Activated naive CD8-positive, alpha-beta T cell (primary cell): Measurements from ENCODE around the gene FGF14.

Experiments used
- H3K27ac Mint-ChIP-seq: one replicate; pipeline ENCODE4 v1.8.0; 2021; ENCODE audit warnings: mixed read lengths
- H3K27me3 Mint-ChIP-seq: one replicate; pipeline ENCODE4 v1.8.0; 2021; ENCODE audit warnings: mixed read lengths
- H3K36me3 Mint-ChIP-seq: one replicate; pipeline ENCODE4 v1.8.0; 2021; ENCODE audit warnings: mixed read lengths
- H3K4me1 Mint-ChIP-seq: one replicate; pipeline ENCODE4 v1.8.0; 2021; ENCODE audit warnings: low read depth, mixed read lengths
- H3K4me3 Mint-ChIP-seq: one replicate; pipeline ENCODE4 v1.8.0; 2021; ENCODE audit warnings: mild to moderate bottlenecking, mixed read lengths
- H3K9me3 Mint-ChIP-seq: one replicate; pipeline ENCODE4 v1.8.0; 2021; ENCODE audit warnings: low read depth, mixed read lengths

Gene FGF14

GRCh38 chr13:101949681-101950080, 452.2 kb downstream of the FGF14 start:
- no peak overlapping the region for H3K4me3 Mint-ChIP-seq
- no peak overlapping the region for H3K27ac Mint-ChIP-seq
- peaks cover 11% of the 10 kb centered on the region for H3K9me3 Mint-ChIP-seq
- H3K27me3 Mint-ChIP-seq: peaks cover 2% of the 10 kb centered on the region
- H3K36me3 Mint-ChIP-seq: no peaks in the 10 kb centered on the region
- no peaks in the 10 kb centered on the region for H3K4me1 Mint-ChIP-seq

- H3K4me1 Mint-ChIP-seq: no peaks in the 10 kb centered on the region
- no peak overlapping the region for H3K4me3 Mint-ChIP-seq
- H3K27me3 Mint-ChIP-seq: peaks cover 7% of the 10 kb centered on the region
- no peaks in the 10 kb centered on the region for H3K36me3 Mint-ChIP-seq
- peaks cover 11% of the 10 kb centered on the region for H3K9me3 Mint-ChIP-seq
- H3K27ac Mint-ChIP-seq: no peak overlapping the region
Observed at GRCh38 chr13:101946401-101946800, 455.4 kb downstream of the FGF14 start.

- Mint-ChIP-seq H3K4me3 (no peak overlapping the region), H3K36me3 (no peaks in the 10 kb centered on the region), H3K4me1 (no peaks in the 10 kb centered on the region), H3K27me3 (peaks cover 7% of the 10 kb centered on the region), H3K9me3 (peaks cover 7% of the 10 kb centered on the region), H3K27ac (no peak overlapping the region)
Observed at GRCh38 chr13:101945435-101945834, 456.4 kb downstream of the FGF14 start.

GRCh38 chr13:101944521-101944920, 457.3 kb downstream of the FGF14 start:
- no peaks in the 10 kb centered on the region for H3K36me3 Mint-ChIP-seq
- H3K27ac Mint-ChIP-seq: no peak overlapping the region
- H3K27me3 Mint-ChIP-seq: peaks cover 7% of the 10 kb centered on the region
- H3K9me3 Mint-ChIP-seq: peaks cover 7% of the 10 kb centered on the region
- no peak overlapping the region for H3K4me3 Mint-ChIP-seq
- H3K4me1 Mint-ChIP-seq: no peaks in the 10 kb centered on the region

- H3K4me1 Mint-ChIP-seq: no peaks in the 10 kb centered on the region
- H3K27ac Mint-ChIP-seq: no peak overlapping the region
- H3K36me3 Mint-ChIP-seq: no peaks in the 10 kb centered on the region
- H3K9me3 Mint-ChIP-seq: peaks cover 7% of the 10 kb centered on the region
- H3K27me3 Mint-ChIP-seq: peaks cover 7% of the 10 kb centered on the region
- no peak overlapping the region for H3K4me3 Mint-ChIP-seq
Observed at GRCh38 chr13:101942535-101943157, 459.2 kb downstream of the FGF14 start.

GRCh38 chr13:101942038-101942437, 459.8 kb downstream of the FGF14 start:
- H3K4me1 Mint-ChIP-seq: no peaks in the 10 kb centered on the region
- H3K9me3 Mint-ChIP-seq: peaks cover 3% of the 10 kb centered on the region
- H3K4me3 Mint-ChIP-seq: no peak overlapping the region
- peaks cover 10% of the 10 kb centered on the region for H3K27me3 Mint-ChIP-seq
- no peak overlapping the region for H3K27ac Mint-ChIP-seq
- no peaks in the 10 kb centered on the region for H3K36me3 Mint-ChIP-seq

- Mint-ChIP-seq H3K9me3 (no peaks in the 10 kb centered on the region), H3K27ac (no peak overlapping the region), H3K36me3 (no peaks in the 10 kb centered on the region), H3K4me1 (no peaks in the 10 kb centered on the region), H3K27me3 (peaks cover 13% of the 10 kb centered on the region), H3K4me3 (no peak overlapping the region)
Observed at GRCh38 chr13:101941095-101941783, 460.6 kb downstream of the FGF14 start.

GRCh38 chr13:101939370-101939769, 462.5 kb downstream of the FGF14 start:
- H3K4me3 Mint-ChIP-seq: no peak overlapping the region
- H3K36me3 Mint-ChIP-seq: no peaks in the 10 kb centered on the region
- H3K4me1 Mint-ChIP-seq: no peaks in the 10 kb centered on the region
- H3K27me3 Mint-ChIP-seq: peaks cover 8% of the 10 kb centered on the region
- H3K9me3 Mint-ChIP-seq: no peaks in the 10 kb centered on the region
- H3K27ac Mint-ChIP-seq: no peak overlapping the region

GRCh38 chr13:101935828-101936227, 466.0 kb downstream of the FGF14 start:
- no peak overlapping the region for H3K27ac Mint-ChIP-seq
- no peak overlapping the region for H3K4me3 Mint-ChIP-seq
- H3K9me3 Mint-ChIP-seq: no peaks in the 10 kb centered on the region
- H3K36me3 Mint-ChIP-seq: no peaks in the 10 kb centered on the region
- H3K4me1 Mint-ChIP-seq: no peaks in the 10 kb centered on the region
- H3K27me3 Mint-ChIP-seq: peaks cover 6% of the 10 kb centered on the region

GRCh38 chr13:101931186-101931585, 470.7 kb downstream of the FGF14 start:
- H3K4me3 Mint-ChIP-seq: no peak overlapping the region
- H3K27ac Mint-ChIP-seq: no peak overlapping the region
- H3K36me3 Mint-ChIP-seq: no peaks in the 10 kb centered on the region
- peaks cover 5% of the 10 kb centered on the region for H3K27me3 Mint-ChIP-seq
- H3K4me1 Mint-ChIP-seq: no peaks in the 10 kb centered on the region
- H3K9me3 Mint-ChIP-seq: no peaks in the 10 kb centered on the region

- Mint-ChIP-seq H3K27me3 (peaks cover 5% of the 10 kb centered on the region), H3K27ac (no peak overlapping the region)
Observed at GRCh38 chr13:101930331-101930730, 471.5 kb downstream of the FGF14 start.

GRCh38 chr13:101925731-101926130, 476.1 kb downstream of the FGF14 start:
- Mint-ChIP-seq H3K4me1 (no peaks in the 10 kb centered on the region), H3K27ac (no peak overlapping the region), H3K36me3 (no peaks in the 10 kb centered on the region), H3K4me3 (no peak overlapping the region), H3K27me3 (peaks cover 18% of the 10 kb centered on the region), H3K9me3 (no peaks in the 10 kb centered on the region)

More at GRCh38 chr13:101930331-101930730, 471.5 kb downstream of the FGF14 start:
- H3K4me3 Mint-ChIP-seq: no peak overlapping the region
- H3K4me1 Mint-ChIP-seq: no peaks in the 10 kb centered on the region
- no peaks in the 10 kb centered on the region for H3K36me3 Mint-ChIP-seq
- H3K9me3 Mint-ChIP-seq: no peaks in the 10 kb centered on the region

GRCh38 chr13:101919541-101920181, 482.2 kb downstream of the FGF14 start:
- no peak overlapping the region for H3K4me3 Mint-ChIP-seq
- no peak overlapping the region for H3K27ac Mint-ChIP-seq
- H3K9me3 Mint-ChIP-seq: no peaks in the 10 kb centered on the region
- H3K4me1 Mint-ChIP-seq: peaks cover 5% of the 10 kb centered on the region
- no peaks in the 10 kb centered on the region for H3K36me3 Mint-ChIP-seq
- peaks cover 40% of the 10 kb centered on the region for H3K27me3 Mint-ChIP-seq

- no peaks in the 10 kb centered on the region for H3K36me3 Mint-ChIP-seq
- H3K4me3 Mint-ChIP-seq: no peak overlapping the region
- H3K27ac Mint-ChIP-seq: no peak overlapping the region
- peaks cover 5% of the 10 kb centered on the region for H3K4me1 Mint-ChIP-seq
- H3K27me3 Mint-ChIP-seq: peaks cover 46% of the 10 kb centered on the region
- H3K9me3 Mint-ChIP-seq: no peaks in the 10 kb centered on the region
Observed at GRCh38 chr13:101917833-101918661, 483.8 kb downstream of the FGF14 start.

- no peaks in the 10 kb centered on the region for H3K36me3 Mint-ChIP-seq
- H3K4me3 Mint-ChIP-seq: no peak overlapping the region
- no peak overlapping the region for H3K27ac Mint-ChIP-seq
- no peaks in the 10 kb centered on the region for H3K9me3 Mint-ChIP-seq
- H3K27me3 Mint-ChIP-seq: peaks cover 47% of the 10 kb centered on the region
- peaks cover 5% of the 10 kb centered on the region for H3K4me1 Mint-ChIP-seq
Observed at GRCh38 chr13:101917475-101917810, 484.4 kb downstream of the FGF14 start.
